Spleen (tissue), 11 donors: ENCODE data around the gene NSUN5. TPM values are rescaled to one million over a fixed set of nuclear protein-coding genes. Genes with fewer than 3 reads are reported as not detected.
A peak's percentile ranks its signal among the peaks of the same experiment; 100 is the strongest.
"Not testable (repeated sequence)": the region's sequence is repeated elsewhere in the genome, so short reads cannot be mapped to it uniquely, and the experiment has no call there.

ENCODE experiments used
- DNase-seq: peaks from one replicate; pipeline ENCODE4 v3.0.0-alpha.2; 2020
- H3K27ac ChIP-seq, 8 donors: fragments of 200-600 bp; sonication (generic) in 7 of 8; 1 replicate in 4 of 8; 2 replicates in 4 of 8; pipeline versions ENCODE4 v1.5.0 to v1.8.0; 2016 to 2021; ENCODE audit warnings: inconsistent platforms in 4 of 8, mild to moderate bottlenecking in 4 of 8, moderate library complexity in 1 of 8
- H3K27me3 ChIP-seq, 7 donors: fragments of 200-600 bp; sonication (generic) in 6 of 7; replicated peaks in 1 of 7; 1 replicate in 4 of 7; 2 replicates in 3 of 7; pipeline versions ENCODE4 v1.5.0 to v1.8.0; 2016 to 2021; ENCODE audit warnings: inconsistent platforms in 3 of 7, mild to moderate bottlenecking in 1 of 7
- H3K36me3 ChIP-seq, 6 donors: fragments of 200-600 bp; sonication (generic) in 5 of 6; 1 replicate in 4 of 6; 2 replicates in 2 of 6; pipeline versions ENCODE4 v1.5.0 to v1.8.0; 2016 to 2021; ENCODE audit warnings: inconsistent platforms in 2 of 6
- H3K4me1 ChIP-seq, 6 donors: fragments of 200-600 bp; sonication (generic) in 5 of 6; 1 replicate in 3 of 6; 2 replicates in 3 of 6; pipeline versions ENCODE4 v1.5.0 to v1.8.0; 2016 to 2021; ENCODE audit warnings: inconsistent platforms in 3 of 6
- H3K4me3 ChIP-seq, 8 donors: fragments of 200-600 bp; sonication (generic) in 7 of 8; 1 replicate in 4 of 8; 2 replicates in 4 of 8; pipeline versions ENCODE4 v1.5.0 to v1.8.0; 2016 to 2021; ENCODE audit warnings: inconsistent platforms in 4 of 8, mild to moderate bottlenecking in 4 of 8, moderate library complexity in 2 of 8
- H3K9me3 ChIP-seq, 8 donors: fragments of 200-600 bp; sonication (generic) in 7 of 8; 1 replicate in 4 of 8; 2 replicates in 4 of 8; pipeline versions ENCODE4 v1.5.0 to v1.8.0; 2016 to 2021; ENCODE audit warnings: inconsistent platforms in 4 of 8
- POLR2A ChIP-seq, 3 donors: fragments of 450-650 bp; IDR thresholded peaks; one replicate each; pipeline ENCODE4 v1.5.1; 2017; ENCODE audit warnings: antibody characterized with exemption in 3 of 3, mild to moderate bottlenecking in 1 of 3
- POLR2AphosphoS5 ChIP-seq, 3 donors: sonication (generic); formaldehyde crosslinking; IDR thresholded peaks; one replicate each; pipeline ENCODE4 v1.5.1; 2017; ENCODE audit warnings: antibody characterized with exemption in 3 of 3
- WGBS, 5 donors: extraction: QIAGEN DNeasy Blood & Tissue Kit in 3 of 5; methylation state at CpG; one replicate each; pipeline versions ENCODE4 v1.1.5 to v1.1.7; 2013 to 2018; 5-methylcytosine and 5-hydroxymethylcytosine counted together
- intact Hi-C: fragments of 100-400 bp; cut with DNase I; formaldehyde crosslinking; loops from one replicate; pipeline ENCODE4 v1.15.0; 2023; ENCODE audit warnings: low total_unique reads
- polyA plus RNA-seq, 3 donors: library from polyadenylated mRNA; stranded (reverse); fragments of 200-250 nt; gene quantifications; one replicate each; pipeline ENCODE4 v1.2.1, GENCODE V29; 2013
- total RNA-seq, 7 donors: library from RNA; depleted of rRNA in 3 of 7; stranded (reverse); fragments of >200 nt in 3 of 7; fragmentation: NEBNext Ultra II Directional in 4 of 7; extraction: Animal tissue kit (Norgen Biotek cat#: 25700) in 4 of 7; gene quantifications; one replicate each; pipeline versions ENCODE4 v1.1.0 to v1.2.1, GENCODE V29; 2016 to 2021
- TF ChIP-seq, protein P1 (sequence below), 11 experiments: fragments of 200-600 bp in 7 of 11; fragments of 450-650 bp in 4 of 11; sonication (generic) in 4 of 11; IDR thresholded peaks in 8 of 11; conservative IDR thresholded peaks in 3 of 11; 1 replicate in 7 of 11; 2 replicates in 4 of 11; pipeline versions ENCODE4 v1.4.0 to v1.8.0; 2016 to 2021; ENCODE audit warnings: antibody characterized with exemption in 11 of 11, inconsistent platforms in 4 of 11, mild to moderate bottlenecking in 1 of 11
- donor health status: healthy with polysubstance abuse.
- donor health status: DM: no; HTN: no; CAD: no; lungs with moderate emphysema.
- donor health status: DM: no; HTN: no; CAD: no.
- donor health status: Bipolar disorder and iron deficiency.
- donor health status: healthy.
- donor health status: DM: no; HTN: no; CAD: no.
- donor health status: DM: yes; HTN: yes; CAD: no.

Gene NSUN5
- total and polyA plus RNA-seq, 10 donors: 23.6 to 43.1 (median 30.6) TPM

DNA sequence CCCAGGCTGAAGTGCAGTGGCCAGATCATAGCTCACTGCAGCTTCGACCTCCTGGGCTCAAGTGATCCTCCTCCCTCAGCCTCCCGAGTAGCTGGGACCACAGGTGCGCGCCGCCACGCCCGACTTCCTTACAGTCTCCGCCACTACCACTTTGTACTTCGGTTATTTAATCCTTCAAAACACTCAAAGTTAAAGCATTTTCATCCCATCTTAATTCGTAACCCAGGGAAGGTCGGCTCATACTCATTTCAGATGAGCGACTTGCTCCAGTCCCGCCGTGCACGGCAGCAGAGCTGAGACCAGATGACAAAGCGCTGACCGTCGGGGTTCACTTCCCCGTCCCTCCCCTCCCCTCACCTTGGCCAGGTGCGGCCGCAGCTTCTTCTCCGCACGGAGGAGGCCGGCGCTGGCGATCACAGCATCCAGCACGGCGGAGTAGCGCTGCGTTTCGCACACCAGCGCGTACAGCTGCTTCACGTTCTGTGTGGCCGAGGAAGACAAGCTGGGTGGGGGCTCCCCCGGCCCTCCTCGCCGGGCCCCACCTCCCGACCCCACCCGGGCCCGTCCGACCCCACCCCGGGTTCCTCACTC is 457 bp downstream of the NSUN5 start:
- intact Hi-C loops: no loop called here
- TF ChIP-seq POLR2A (IDR thresholded peaks at IDR 0.05) (no peak), POLR2AphosphoS5 (IDR thresholded peaks at IDR 0.05) (no peak)
- TF ChIP-seq, protein P1, sequence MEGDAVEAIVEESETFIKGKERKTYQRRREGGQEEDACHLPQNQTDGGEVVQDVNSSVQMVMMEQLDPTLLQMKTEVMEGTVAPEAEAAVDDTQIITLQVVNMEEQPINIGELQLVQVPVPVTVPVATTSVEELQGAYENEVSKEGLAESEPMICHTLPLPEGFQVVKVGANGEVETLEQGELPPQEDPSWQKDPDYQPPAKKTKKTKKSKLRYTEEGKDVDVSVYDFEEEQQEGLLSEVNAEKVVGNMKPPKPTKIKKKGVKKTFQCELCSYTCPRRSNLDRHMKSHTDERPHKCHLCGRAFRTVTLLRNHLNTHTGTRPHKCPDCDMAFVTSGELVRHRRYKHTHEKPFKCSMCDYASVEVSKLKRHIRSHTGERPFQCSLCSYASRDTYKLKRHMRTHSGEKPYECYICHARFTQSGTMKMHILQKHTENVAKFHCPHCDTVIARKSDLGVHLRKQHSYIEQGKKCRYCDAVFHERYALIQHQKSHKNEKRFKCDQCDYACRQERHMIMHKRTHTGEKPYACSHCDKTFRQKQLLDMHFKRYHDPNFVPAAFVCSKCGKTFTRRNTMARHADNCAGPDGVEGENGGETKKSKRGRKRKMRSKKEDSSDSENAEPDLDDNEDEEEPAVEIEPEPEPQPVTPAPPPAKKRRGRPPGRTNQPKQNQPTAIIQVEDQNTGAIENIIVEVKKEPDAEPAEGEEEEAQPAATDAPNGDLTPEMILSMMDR (IDR thresholded peaks at IDR 0.05 in 8 of 11, conservative IDR thresholded peaks at IDR 0.05 in 3 of 11): no peak
- Histone ChIP-seq H3K4me3 (peak overlapping the region; percentile 56 to 94 (median 70)), H3K27me3 (no peaks in the 10 kb centered on the region), H3K27ac (peak overlapping the region; percentile 55 to 88 (median 78)), H3K4me1 (peaks cover 10 to 54% (median 24%) of the 10 kb centered on the region in 6 donors), H3K36me3 (peaks cover 0 to 44% (median 29%) of the 10 kb centered on the region in 6 donors), H3K9me3 (no peaks in the 10 kb centered on the region)
- DNase-seq: no peak
- WGBS, 5 donors: 12 to 31% (median 16%) methylated on average over 19 to 43 of the region's 43 CpGs

DNA sequence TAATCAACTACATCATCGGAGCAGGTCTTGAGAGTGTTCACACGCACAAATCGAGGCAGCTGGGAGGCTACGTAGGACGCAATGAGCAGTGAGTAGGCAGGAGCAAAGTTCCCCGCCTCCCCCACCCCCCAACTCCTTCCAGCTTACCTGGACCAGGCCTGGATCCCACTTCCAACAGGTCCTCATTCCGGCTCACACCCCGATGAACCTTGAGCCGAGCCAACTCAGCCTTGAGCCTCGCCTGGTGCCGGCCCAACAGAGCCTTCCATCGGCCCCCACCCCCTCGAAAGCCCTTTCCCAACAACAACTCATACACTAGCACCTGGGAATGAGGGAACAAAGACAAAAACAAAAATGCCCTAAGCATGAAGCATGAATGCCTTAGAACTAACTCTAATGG is 1.2 kb downstream of the NSUN5 start:
- Histone ChIP-seq H3K4me1 (peaks cover 10 to 54% (median 24%) of the 10 kb centered on the region in 6 donors), H3K27me3 (no peaks in the 10 kb centered on the region), H3K36me3 (peaks cover 0 to 50% (median 33%) of the 10 kb centered on the region in 6 donors), H3K27ac (peak overlapping the region in 1 of 8 donors; percentile 86), H3K9me3 (no peaks in the 10 kb centered on the region), H3K4me3 (peak overlapping the region in 4 of 8 donors; percentile 65 to 94 (median 88))
- 89 to 96% (median 95%) methylated on average over 11 to 13 of the region's 13 CpGs for WGBS, 5 donors
- intact Hi-C loops: no loop called here
- no peak for TF ChIP-seq POLR2AphosphoS5 (IDR thresholded peaks at IDR 0.05)
- TF ChIP-seq, protein P1 (IDR thresholded peaks at IDR 0.05 in 8 of 11, conservative IDR thresholded peaks at IDR 0.05 in 3 of 11): no peak
- no peak for TF ChIP-seq POLR2A (IDR thresholded peaks at IDR 0.05)
- peak; percentile 70 for DNase-seq

DNA sequence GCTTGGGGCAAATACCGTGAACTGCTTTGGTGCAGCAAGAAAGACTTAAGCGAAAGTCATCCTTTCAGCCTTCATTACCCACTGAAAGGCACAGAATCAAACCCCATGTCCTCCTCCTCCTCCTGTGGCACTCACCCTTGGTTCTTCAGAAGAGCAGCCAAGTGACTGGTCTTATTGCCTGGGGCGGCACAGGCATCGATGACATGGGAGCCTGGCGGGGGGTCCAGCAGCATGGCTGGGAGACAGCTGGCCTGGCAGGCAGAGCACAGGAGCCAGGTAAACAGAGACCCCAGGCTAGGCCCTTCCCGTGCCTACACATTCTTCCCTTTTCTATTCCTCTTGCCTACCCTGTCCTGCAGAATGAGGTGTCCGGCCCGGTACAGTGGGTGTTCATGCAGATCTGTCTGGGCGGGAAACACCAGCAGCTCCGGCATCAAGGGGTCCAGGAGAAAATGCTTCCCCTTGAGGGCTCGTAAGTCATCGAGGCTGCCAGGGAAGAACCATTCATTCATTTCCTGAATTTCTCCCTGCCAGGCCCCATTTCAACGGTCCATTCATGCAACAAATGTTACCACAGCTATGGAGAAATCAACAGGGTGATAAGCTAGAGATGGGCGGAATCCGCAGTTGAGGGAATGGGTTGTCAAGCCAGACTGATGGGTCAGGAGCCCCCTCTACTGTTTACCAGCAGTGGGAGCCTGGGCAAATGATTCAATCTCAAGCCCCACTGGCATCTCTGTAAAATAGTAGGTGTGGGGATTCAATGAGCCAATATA is 3.8 kb downstream of the NSUN5 start:
- H3K27me3 ChIP-seq, H3K4me3 ChIP-seq, H3K9me3 ChIP-seq, DNase-seq, intact Hi-C loops: not testable (repeated sequence)
- Histone ChIP-seq H3K27ac (peak overlapping the region in 2 of 8 donors; percentile 20 to 41), H3K4me1 (peaks cover 10 to 62% (median 24%) of the 10 kb centered on the region in 6 donors), H3K36me3 (peaks cover 0 to 50% (median 33%) of the 10 kb centered on the region in 6 donors)
- WGBS, 5 donors: 63 to 89% (median 75%) methylated on average over 9 to 12 of the region's 15 CpGs

DNA sequence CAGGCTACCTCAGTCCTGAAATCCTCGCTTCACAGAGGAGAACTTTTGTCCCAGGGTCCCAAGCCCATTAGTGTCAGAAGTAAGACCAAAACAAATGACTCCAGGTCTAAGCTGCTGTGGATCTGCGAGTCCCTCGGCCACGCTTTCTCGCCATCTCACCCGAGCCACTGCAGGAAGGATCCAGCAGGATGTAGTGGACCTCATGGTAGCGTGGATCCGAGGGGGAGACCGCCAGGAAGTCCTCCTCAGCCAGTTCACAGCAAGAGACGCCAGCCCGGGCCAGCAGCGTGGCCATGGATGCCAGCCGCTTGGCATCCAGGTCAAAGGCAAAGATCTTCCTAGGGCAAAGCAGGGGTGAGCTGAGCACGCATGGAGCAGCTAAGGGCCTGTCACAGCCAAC is 4.6 kb downstream of the NSUN5 start:
- DNase-seq: no peak
- H3K4me3 ChIP-seq: no peak overlapping the region
- WGBS, 5 donors: 85 to 91% (median 90%) methylated on average over 11 to 14 of the region's 14 CpGs; no CpG with 5 or more reads in 1 of the 5 donors
- H3K36me3 ChIP-seq: peaks cover 0 to 50% (median 33%) of the 10 kb centered on the region in 6 donors
- intact Hi-C loops: no loop called here
- no peaks in the 10 kb centered on the region for H3K27me3 ChIP-seq
- peaks cover 8 to 57% (median 19%) of the 10 kb centered on the region in 6 donors for H3K4me1 ChIP-seq
- peak overlapping the region in 2 of 8 donors; percentile 20 to 41 for H3K27ac ChIP-seq
- TF ChIP-seq POLR2A (IDR thresholded peaks at IDR 0.05) (no peak), POLR2AphosphoS5 (IDR thresholded peaks at IDR 0.05) (no peak)
- TF ChIP-seq, protein P1 (IDR thresholded peaks at IDR 0.05 in 8 of 11, conservative IDR thresholded peaks at IDR 0.05 in 3 of 11): no peak
- H3K9me3 ChIP-seq: no peaks in the 10 kb centered on the region
